HepG2 (cell line): ENCODE measurements around the gene COPE. TPM values are rescaled to one million over a fixed set of nuclear protein-coding genes. Genes with fewer than 3 reads are reported as not detected.

ENCODE experiments used
- ATF3 ChIP-seq: sonication (generic); formaldehyde crosslinking; IDR thresholded peaks from 2 replicates; pipeline ENCODE4 v1.4.0; 2020; ENCODE audit warnings: missing genetic modification reagents
- BCL6 ChIP-seq: IDR thresholded peaks from 2 replicates; pipeline ENCODE4 v1.6.1; 2016; ENCODE audit warnings: missing genetic modification reagents, missing compliant biosample characterization
- E2F2 ChIP-seq: sonication (generic); formaldehyde crosslinking; IDR thresholded peaks from 2 replicates; pipeline ENCODE4 v1.4.0; 2020; ENCODE audit warnings: missing genetic modification reagents, borderline replicate concordance
- ERF ChIP-seq: IDR thresholded peaks from 2 replicates; pipeline ENCODE4 v1.6.1; 2018; ENCODE audit warnings: missing biosample characterization, missing genetic modification reagents
- ISL2 ChIP-seq: sonication (generic); formaldehyde crosslinking; IDR thresholded peaks from 2 replicates; pipeline ENCODE4 v1.5.0; 2020; ENCODE audit warnings: missing genetic modification reagents
- MIXL1 ChIP-seq: IDR thresholded peaks from 2 replicates; pipeline ENCODE4 v1.6.1; 2016
- NFKB2 ChIP-seq: sonication (generic); formaldehyde crosslinking; IDR thresholded peaks from 2 replicates; pipeline ENCODE4 v1.4.0; 2020; ENCODE audit warnings: missing genetic modification reagents, borderline replicate concordance
- SIX1 ChIP-seq: sonication (generic); formaldehyde crosslinking; IDR thresholded peaks from 2 replicates; pipeline ENCODE4 v1.4.0; 2020; ENCODE audit warnings: missing genetic modification reagents, borderline replicate concordance
- SOX6 ChIP-seq, 2 experiments: fragments of 450-650 bp in 1 of 2; sonication (generic) in 1 of 2; formaldehyde crosslinking in 1 of 2; IDR thresholded peaks; 2 replicates each; pipeline versions ENCODE4 v1.4.0 to v1.6.1; 2017 to 2020; ENCODE audit warnings: antibody characterized with exemption in 1 of 2, mild to moderate bottlenecking in 1 of 2, missing genetic modification reagents in 1 of 2
- TAF1 ChIP-seq: sonication (generic); formaldehyde crosslinking; IDR thresholded peaks from 2 replicates; pipeline ENCODE4 v1.4.0; 2020; ENCODE audit warnings: missing genetic modification reagents
- TGIF2 ChIP-seq: IDR thresholded peaks from 2 replicates; pipeline ENCODE4 v1.6.1; 2016; ENCODE audit warnings: control low read depth, missing compliant biosample characterization
- U2AF1 ChIP-seq: fragments of 200-400 bp; formaldehyde crosslinking; optimal IDR thresholded peaks from 2 replicates; pipeline ENCODE3; 2017; ENCODE audit warnings: mild to moderate bottlenecking, low read depth, low read length
- ZNF766 ChIP-seq: sonication (generic); formaldehyde crosslinking; IDR thresholded peaks from 2 replicates; pipeline ENCODE4 v1.5.0; 2020; ENCODE audit warnings: missing genetic modification reagents, borderline replicate concordance
- ZNF784 ChIP-seq: sonication (generic); formaldehyde crosslinking; IDR thresholded peaks from 2 replicates; pipeline ENCODE4 v1.5.1; 2020; ENCODE audit warnings: missing genetic modification reagents, mild to moderate bottlenecking, borderline replicate concordance
- ZSCAN25 ChIP-seq: sonication (generic); formaldehyde crosslinking; IDR thresholded peaks from 2 replicates; pipeline ENCODE4 v1.8.0; 2022; ENCODE audit warnings: mild to moderate bottlenecking, missing genetic modification reagents
- polyA plus RNA-seq, 8 experiments: library from polyadenylated mRNA; depleted of rRNA in 3 of 8; stranded (reverse) in 7 of 8; unstranded in 1 of 8; fragments of >200 nt; fragmentation: Illumina TruSeq in 4 of 8; extraction: Trizol in 4 of 8; gene quantifications; 2 replicates each; pipeline versions ENCODE4 v1.2.1 to v1.2.3, GENCODE V29; 2011 to 2016; ENCODE audit warnings: low read depth in 4 of 8, missing spikeins in 1 of 8, mixed read lengths in 1 of 8; ENCODE audit not compliant: insufficient read depth in 1 of 8
- total RNA-seq, 5 experiments: library from RNA; depleted of rRNA; stranded (reverse); fragments of >200 nt; fragmentation: Illumina TruSeq; extraction: Trizol; gene quantifications; 2 replicates each; pipeline ENCODE4 v1.2.3, GENCODE V29; 2016; ENCODE audit warnings: low read depth in 1 of 5
- TF ChIP-seq, protein P1 (sequence below): IDR thresholded peaks from 2 replicates; pipeline ENCODE4 v1.6.1; 2016; ENCODE audit warnings: missing biosample characterization, missing genetic modification reagents, low read depth
- TF ChIP-seq, protein P2 (sequence below): sonication (generic); formaldehyde crosslinking; IDR thresholded peaks from 2 replicates; pipeline ENCODE4 v1.4.0; 2020; ENCODE audit warnings: missing genetic modification reagents

COPE gene
- total and polyA plus RNA-seq, 2 of the 13 experiments (the other 11 are each of a cell fraction or from before 2014, with no cell fraction given): 189 to 205 TPM

DNA sequence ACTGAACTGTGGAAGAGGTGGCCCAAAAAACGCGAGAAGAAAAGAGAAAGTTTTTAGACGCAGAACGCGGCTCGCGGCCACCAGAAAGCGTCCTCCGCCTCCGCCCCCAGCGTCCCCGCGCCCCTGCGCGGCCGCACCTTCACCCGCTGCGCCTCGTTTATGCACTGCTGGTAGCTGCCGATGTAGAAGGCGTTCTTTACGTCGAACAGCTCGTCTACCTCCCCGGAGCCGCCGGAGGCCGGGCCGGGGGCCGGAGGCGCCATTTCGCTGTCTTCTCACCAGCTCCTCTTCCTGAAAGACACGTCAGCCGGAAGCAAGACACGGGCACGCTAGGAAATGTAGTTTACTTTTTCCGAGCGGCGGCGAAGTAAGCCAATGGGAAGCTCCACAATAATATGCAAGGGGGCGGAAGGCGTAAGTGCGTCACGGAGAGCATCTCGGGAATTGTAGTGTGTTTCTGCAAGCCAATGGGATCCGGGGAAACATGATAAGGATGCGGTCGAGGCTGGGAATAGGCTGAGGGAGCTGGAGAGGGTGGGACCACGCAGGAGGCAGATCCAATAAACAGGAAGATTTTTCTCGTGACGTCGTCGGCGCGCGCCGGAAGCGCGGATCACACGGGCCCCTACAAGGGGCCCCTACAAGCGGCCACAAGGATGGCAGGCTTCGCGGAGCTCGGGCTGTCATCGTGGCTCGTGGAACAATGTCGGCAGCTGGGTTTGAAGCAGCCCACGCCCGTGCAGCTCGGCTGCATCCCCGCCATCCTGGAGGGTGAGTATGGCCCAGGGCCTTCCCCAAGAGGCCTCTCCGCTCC, at the start of gene COPE, which contains the start of gene DDX49 (continued):
- peak; percentile 44; the same call in 1 of the 2 replicates for TF ChIP-seq NFKB2 (CRISPR knock-in tag)
- TF ChIP-seq ATF3 (CRISPR knock-in tag): 0 out of 2 replicates have a peak, but pooled peaks have one; percentile 18
- TF ChIP-seq MIXL1 (CRISPR knock-in tag): peak; percentile 23; the same call in 1 of the 2 replicates
- TF ChIP-seq ZSCAN25 (CRISPR knock-in tag): peak; percentile 9; the same call in 1 of the 2 replicates
- TF ChIP-seq SIX1 (CRISPR knock-in tag): no peak
- TF ChIP-seq ZNF784 (CRISPR knock-in tag): peak; percentile 34
- peak; percentile 96; the same call in 1 of the 2 replicates for TF ChIP-seq TGIF2 (CRISPR knock-in tag)
- 0 out of 2 replicates have a peak, but pooled peaks have one; percentile 28 for TF ChIP-seq ZNF766 (CRISPR knock-in tag)
- 0 out of 2 replicates have a peak, but pooled peaks have one; percentile 14 for TF ChIP-seq E2F2 (CRISPR knock-in tag)
- TF ChIP-seq BCL6 (CRISPR knock-in tag): no peak
- peak; percentile 87 for TF ChIP-seq TAF1 (CRISPR knock-in tag)
- peak; percentile 53; the same call in 1 of the 2 replicates for TF ChIP-seq ERF (CRISPR knock-in tag)
- TF ChIP-seq, protein P1, sequence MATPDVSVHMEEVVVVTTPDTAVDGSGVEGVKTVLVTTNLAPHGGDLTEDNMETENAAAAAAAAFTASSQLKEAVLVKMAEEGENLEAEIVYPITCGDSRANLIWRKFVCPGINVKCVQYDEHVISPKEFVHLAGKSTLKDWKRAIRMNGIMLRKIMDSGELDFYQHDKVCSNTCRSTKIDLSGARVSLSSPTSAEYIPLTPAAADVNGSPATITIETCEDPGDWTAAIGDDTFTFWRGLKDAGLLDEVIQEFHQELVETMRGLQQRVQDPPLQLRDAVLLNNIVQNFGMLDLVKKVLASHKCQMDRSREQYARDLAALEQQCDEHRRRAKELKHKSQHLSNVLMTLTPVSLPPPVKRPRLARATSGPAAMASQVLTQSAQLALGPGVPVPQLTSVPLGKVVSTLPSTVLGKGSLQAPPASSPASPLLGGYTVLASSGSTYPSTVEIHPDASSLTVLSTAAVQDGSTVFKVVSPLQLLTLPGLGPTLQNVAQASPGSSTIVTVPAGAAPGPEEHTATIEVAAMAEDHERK (CRISPR knock-in tag): peak; percentile 96
- TF ChIP-seq ISL2 (CRISPR knock-in tag): 0 out of 2 replicates have a peak, but pooled peaks have one; percentile 41
- peak; percentile 62 for TF ChIP-seq U2AF1
- TF ChIP-seq SOX6 (IDR thresholded peaks at IDR 0.05): no peak
- 0 out of 2 replicates have a peak, but pooled peaks have one; percentile 26 for TF ChIP-seq SOX6 (CRISPR knock-in tag; IDR thresholded peaks at IDR 0.05)
- TF ChIP-seq, protein P2, sequence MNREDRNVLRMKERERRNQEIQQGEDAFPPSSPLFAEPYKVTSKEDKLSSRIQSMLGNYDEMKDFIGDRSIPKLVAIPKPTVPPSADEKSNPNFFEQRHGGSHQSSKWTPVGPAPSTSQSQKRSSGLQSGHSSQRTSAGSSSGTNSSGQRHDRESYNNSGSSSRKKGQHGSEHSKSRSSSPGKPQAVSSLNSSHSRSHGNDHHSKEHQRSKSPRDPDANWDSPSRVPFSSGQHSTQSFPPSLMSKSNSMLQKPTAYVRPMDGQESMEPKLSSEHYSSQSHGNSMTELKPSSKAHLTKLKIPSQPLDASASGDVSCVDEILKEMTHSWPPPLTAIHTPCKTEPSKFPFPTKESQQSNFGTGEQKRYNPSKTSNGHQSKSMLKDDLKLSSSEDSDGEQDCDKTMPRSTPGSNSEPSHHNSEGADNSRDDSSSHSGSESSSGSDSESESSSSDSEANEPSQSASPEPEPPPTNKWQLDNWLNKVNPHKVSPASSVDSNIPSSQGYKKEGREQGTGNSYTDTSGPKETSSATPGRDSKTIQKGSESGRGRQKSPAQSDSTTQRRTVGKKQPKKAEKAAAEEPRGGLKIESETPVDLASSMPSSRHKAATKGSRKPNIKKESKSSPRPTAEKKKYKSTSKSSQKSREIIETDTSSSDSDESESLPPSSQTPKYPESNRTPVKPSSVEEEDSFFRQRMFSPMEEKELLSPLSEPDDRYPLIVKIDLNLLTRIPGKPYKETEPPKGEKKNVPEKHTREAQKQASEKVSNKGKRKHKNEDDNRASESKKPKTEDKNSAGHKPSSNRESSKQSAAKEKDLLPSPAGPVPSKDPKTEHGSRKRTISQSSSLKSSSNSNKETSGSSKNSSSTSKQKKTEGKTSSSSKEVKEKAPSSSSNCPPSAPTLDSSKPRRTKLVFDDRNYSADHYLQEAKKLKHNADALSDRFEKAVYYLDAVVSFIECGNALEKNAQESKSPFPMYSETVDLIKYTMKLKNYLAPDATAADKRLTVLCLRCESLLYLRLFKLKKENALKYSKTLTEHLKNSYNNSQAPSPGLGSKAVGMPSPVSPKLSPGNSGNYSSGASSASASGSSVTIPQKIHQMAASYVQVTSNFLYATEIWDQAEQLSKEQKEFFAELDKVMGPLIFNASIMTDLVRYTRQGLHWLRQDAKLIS (CRISPR knock-in tag): no peak
